SIG-M5 (cell line): ENCODE data around the gene CLSTN1.
"Not testable (repeated sequence)": the region's sequence is repeated elsewhere in the genome, so short reads cannot be mapped to it uniquely, and the experiment has no call there.

Source experiments
- DNase-seq: peaks from one replicate; lab custom pipeline; 2025; lab: John Stamatoyannopoulos, UW

CLSTN1 gene

GRCh38 chr1:9825093-9826074 lies 1.6 kb upstream of the CLSTN1 start:
- DNase-seq, result no peak

- DNase-seq, result no peak
These were observed 931 bp upstream of the CLSTN1 start for GRCh38 chr1:9824702-9825089.

- no peak for DNase-seq
These were observed 147 bp downstream of the CLSTN1 start for GRCh38 chr1:9823693-9823942.

GRCh38 chr1:9822897-9823692 lies 670 bp downstream of the CLSTN1 start:
- DNase-seq, result no peak

GRCh38 chr1:9822490-9822889 lies 1.3 kb downstream of the CLSTN1 start:
- DNase-seq, result no peak

GRCh38 chr1:9821710-9822109 lies 2.1 kb downstream of the CLSTN1 start:
- DNase-seq, result no peak

DNA sequence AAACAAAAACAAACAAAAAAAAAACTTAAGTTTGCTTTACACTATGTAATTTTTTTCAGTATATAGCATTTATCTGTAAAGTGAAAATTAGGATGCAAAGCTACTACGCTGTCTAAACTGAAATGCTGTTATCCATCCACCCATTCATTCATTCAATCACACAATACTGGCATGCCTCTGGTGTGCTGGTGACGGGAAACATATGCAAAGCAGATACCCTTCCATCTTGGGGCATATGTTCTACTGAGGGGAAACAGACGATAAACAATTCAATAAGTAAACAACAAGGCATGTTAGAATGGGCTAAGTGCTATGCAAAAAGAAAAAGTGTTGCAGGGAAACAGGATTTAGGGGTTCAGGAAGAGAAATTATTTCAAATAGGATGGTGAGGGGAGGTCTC lies 3.2 kb downstream of the CLSTN1 start:
- no peak for DNase-seq

DNA sequence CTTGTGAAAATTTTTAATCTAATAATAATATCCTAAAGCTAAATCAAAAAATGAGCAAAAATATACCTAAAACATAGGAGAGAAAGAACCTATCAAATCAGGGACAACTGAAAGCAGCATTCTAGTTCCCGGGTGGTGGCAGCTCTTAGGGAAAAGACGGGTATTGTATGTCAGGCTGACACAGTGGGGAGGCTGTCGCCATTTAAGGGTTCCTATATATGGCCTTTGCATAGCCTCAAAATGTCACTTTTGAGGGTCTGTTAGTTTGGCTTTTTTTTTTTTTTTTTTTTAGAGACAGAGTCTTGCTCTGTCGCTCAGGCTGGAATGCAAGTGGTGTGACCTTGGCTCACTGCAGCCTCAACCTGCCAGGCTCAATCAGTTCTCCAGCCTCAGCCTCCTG lies 6.0 kb downstream of the CLSTN1 start:
- DNase-seq, result no peak

- no peak for DNase-seq
These were observed 7.6 kb downstream of the CLSTN1 start for GRCh38 chr1:9816199-9816598.

DNA sequence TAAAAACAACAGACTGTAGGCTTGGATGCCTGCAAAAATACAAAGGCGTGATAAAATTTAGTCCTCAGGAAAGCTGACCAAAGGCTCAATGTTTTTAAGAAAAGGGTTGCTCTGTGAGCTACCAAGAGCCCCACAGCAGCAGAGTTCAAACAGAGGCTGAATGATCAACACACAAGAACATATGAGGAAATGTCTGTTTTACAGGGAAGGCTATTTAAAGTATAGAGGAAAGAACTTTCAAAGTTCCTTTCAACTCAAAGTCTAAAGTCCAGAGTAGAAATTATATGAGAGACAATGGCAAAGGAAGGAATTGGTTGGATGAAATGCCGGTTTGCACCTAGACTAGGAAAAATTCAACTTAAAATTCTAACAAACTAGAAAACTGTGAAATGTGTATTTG lies 8.6 kb downstream of the CLSTN1 start:
- no peak for DNase-seq

GRCh38 chr1:9814619-9815018 lies 9.1 kb downstream of the CLSTN1 start:
- DNase-seq, result no peak

- no peak for DNase-seq
These were observed 12.4 kb downstream of the CLSTN1 start for GRCh38 chr1:9811239-9811966.

- no peak for DNase-seq
These were observed 14.7 kb downstream of the CLSTN1 start for GRCh38 chr1:9809100-9809510.

- no peak for DNase-seq
These were observed 15.3 kb downstream of the CLSTN1 start for GRCh38 chr1:9808459-9808858.

- DNase-seq, result no peak
These were observed 16.2 kb downstream of the CLSTN1 start for GRCh38 chr1:9807541-9807940.

DNA sequence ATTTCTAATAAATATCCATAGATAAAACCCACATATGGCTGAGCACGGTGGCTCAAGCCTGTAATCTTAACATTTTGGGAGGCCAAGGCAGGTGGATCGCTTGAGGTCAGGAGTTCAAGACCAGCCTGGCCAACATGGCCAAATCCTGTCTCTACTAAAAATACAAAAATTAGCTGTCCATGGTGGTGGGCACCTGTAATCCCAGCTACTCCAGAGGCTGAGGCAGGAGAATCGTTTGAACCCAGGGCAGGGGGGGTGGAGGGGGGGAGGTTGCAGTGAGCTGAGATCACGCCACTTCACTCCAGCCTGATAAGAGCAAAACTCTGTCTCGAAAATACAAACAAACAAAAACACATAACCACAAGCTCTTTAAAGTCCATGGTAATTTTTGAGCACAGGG lies 17.8 kb downstream of the CLSTN1 start:
- not testable (repeated sequence) for DNase-seq

- DNase-seq, result no peak
These were observed 18.7 kb downstream of the CLSTN1 start for GRCh38 chr1:9805006-9805508.

GRCh38 chr1:9803003-9803918 lies 20.5 kb downstream of the CLSTN1 start:
- DNase-seq, result not testable (repeated sequence)

DNA sequence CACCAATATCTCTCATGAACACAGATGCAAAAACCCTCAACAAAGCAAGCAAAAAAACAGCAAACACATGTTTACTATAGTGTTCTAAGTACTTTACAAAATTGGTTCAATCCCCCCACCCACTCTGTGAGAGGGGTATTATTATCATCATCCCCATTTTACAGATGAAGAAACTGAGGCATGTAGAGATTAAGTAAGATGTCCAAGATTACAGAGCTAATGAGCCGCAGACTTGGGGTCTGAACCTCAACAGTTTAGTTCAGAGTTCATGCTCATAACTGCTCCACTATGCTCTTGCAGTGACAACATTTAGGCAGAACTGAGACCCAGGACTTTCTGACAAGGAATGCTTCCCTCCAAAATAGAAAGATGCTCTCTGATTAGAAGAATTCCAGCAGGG lies 21.9 kb downstream of the CLSTN1 start:
- no peak for DNase-seq

DNA sequence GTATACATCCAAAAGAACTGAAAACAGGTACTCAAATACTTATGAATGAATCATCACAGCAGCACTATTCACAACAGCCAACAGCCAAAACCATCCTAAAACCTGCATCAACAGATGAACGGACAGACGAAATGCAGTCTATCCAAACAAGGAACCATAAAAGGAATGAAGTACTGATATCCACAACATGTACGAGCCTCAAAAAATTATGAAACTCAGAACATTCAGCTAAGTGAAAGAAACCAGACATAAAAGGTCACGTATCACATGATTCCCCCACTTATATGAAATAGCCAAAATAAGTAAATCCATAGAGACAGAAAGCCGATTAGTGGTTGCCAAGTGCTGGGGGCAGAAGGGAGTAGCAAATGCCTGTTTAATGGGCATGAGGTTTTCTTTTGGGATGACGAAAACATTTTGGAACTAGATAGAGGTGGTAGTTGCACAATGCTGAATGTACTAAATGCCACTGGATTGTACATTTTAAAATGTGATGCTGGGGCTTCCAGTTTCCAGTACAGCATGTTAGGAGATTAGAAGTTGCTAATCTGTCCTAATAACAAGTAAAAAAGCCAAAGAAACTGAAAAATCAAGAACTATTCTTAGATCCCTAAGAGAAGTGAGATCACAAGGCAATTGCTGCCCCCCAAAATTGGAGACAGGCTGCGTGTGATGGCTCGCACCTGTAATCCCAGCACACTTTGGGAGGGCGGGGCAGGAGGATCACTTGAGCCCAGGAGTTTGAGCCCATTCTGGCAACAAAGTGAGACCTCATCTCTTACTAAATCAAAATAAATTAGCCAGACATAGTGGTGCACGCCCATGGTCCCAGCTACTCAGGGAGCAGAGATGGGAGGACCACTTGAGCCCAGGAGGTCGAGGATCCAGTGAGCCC lies 25.3 kb downstream of the CLSTN1 start:
- DNase-seq, result no peak
